Lower leg skin (tissue), 4 donors: Measurements from ENCODE around the gene KCNQ1OT1. TPM values are rescaled to one million over a fixed set of nuclear protein-coding genes. Genes with fewer than 3 reads are reported as not detected.

ENCODE experiments used
- DNase-seq, 2 donors: peaks; one replicate each; pipeline ENCODE4 v3.0.0-alpha.2; 2019; ENCODE audit warnings: low spot score in 2 of 2
- H3K4me3 ChIP-seq: fragments of 200-600 bp; sonication (generic); 2 replicates; pipeline ENCODE4 v1.5.1; 2017; ENCODE audit warnings: mild to moderate bottlenecking, low read depth; ENCODE audit not compliant: poor library complexity, severe bottlenecking
- POLR2A ChIP-seq, 2 donors: fragments of 450-650 bp; IDR thresholded peaks; one replicate each; pipeline ENCODE4 v1.6.1; 2016 to 2017; ENCODE audit warnings: antibody characterized with exemption in 2 of 2, mild to moderate bottlenecking in 1 of 2, moderate library complexity in 1 of 2
- WGBS, 2 donors: methylation state at CpG; one replicate each; pipeline ENCODE4 v1.1.5; 2018; 5-methylcytosine and 5-hydroxymethylcytosine counted together
- intact Hi-C: fragments of 100-400 bp; cut with DNase I; formaldehyde crosslinking; loops from one replicate; pipeline ENCODE4 v1.15.0; 2023; ENCODE audit warnings: low total_unique reads
- total RNA-seq, 4 donors: library from RNA; depleted of rRNA; stranded (reverse); fragments of >200 nt; gene quantifications; one replicate each; pipeline ENCODE4 v1.1.0, GENCODE V29; 2016
- TF ChIP-seq, protein P1 (sequence below), 3 donors: fragments of 450-650 bp; IDR thresholded peaks; one replicate each; pipeline ENCODE4 v1.5.1; 2016; ENCODE audit warnings: antibody characterized with exemption in 3 of 3, mild to moderate bottlenecking in 3 of 3, moderate library complexity in 2 of 3

KCNQ1OT1 gene
- total RNA-seq, 4 donors from 2014 or later: 0.63 to 1.8 (median 0.91) TPM

GRCh38 chr11:2578929-2579270 lies 120.9 kb downstream of the KCNQ1OT1 start:
- TF ChIP-seq, protein P1, sequence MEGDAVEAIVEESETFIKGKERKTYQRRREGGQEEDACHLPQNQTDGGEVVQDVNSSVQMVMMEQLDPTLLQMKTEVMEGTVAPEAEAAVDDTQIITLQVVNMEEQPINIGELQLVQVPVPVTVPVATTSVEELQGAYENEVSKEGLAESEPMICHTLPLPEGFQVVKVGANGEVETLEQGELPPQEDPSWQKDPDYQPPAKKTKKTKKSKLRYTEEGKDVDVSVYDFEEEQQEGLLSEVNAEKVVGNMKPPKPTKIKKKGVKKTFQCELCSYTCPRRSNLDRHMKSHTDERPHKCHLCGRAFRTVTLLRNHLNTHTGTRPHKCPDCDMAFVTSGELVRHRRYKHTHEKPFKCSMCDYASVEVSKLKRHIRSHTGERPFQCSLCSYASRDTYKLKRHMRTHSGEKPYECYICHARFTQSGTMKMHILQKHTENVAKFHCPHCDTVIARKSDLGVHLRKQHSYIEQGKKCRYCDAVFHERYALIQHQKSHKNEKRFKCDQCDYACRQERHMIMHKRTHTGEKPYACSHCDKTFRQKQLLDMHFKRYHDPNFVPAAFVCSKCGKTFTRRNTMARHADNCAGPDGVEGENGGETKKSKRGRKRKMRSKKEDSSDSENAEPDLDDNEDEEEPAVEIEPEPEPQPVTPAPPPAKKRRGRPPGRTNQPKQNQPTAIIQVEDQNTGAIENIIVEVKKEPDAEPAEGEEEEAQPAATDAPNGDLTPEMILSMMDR (IDR thresholded peaks at IDR 0.05): no peak
- TF ChIP-seq POLR2A (IDR thresholded peaks at IDR 0.05): no peak
- DNase-seq: no peak
- intact Hi-C loops: no loop called here
- no peak overlapping the region for H3K4me3 ChIP-seq
- 79 to 88% methylated on average over 7 of the region's 7 CpGs for WGBS, 2 donors

DNA sequence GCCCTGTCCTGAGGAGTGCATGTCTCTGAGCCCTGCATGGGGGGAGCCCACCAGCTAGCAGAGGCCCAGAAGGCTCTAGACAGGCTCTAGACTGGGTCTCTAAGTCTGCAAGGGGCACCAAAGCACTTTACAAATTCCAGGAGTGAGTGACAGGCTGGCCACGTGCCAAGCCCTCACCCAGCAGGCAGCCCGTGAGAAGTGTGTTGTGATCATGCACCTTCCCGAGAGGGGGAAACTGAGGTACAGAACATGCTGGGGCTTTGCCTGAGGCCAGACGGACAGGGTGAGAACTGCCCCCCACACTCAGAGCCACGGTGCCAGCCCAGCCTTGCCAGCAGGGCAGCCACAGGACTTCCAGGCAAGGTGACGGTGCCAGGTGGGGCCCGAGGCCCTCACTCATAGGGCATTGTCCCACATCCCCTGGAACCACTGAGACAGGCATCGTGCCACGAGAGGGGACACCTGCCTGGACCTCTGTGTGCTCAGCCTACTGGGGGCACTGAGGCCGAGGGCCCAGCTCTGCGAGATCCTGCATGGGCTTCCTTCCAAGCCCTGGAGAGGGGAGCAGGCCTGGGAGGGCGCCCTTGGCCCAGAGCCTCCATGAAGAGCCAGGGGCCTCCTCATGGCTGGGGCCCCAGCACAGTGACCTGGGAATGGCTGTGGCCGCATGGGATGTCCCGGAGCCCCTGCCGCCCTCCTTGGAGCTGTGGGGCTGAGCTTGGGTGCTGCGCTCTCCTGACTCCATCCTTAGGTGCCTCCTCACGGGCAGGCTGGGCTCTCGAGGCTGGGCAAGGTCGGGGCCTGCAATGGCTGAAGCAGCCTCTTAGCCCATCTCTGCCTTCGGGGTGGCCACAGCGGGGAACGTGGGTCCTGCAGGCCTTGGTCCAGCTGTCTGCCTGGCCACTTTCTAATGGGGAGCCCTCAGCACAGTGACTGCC lies 121.5 kb downstream of the KCNQ1OT1 start:
- DNase-seq: peak in 1 of 2 donors; percentile 81
- WGBS, 2 donors: 83 to 86% methylated on average over 15 to 19 of the region's 22 CpGs
- no peak overlapping the region for H3K4me3 ChIP-seq
- TF ChIP-seq, protein P1 (IDR thresholded peaks at IDR 0.05): no peak
- TF ChIP-seq POLR2A (IDR thresholded peaks at IDR 0.05): no peak
- intact Hi-C loops: no loop called here

- intact Hi-C loops: no loop called here
- H3K4me3 ChIP-seq: no peak overlapping the region
- TF ChIP-seq, protein P1 (IDR thresholded peaks at IDR 0.05): no peak
- TF ChIP-seq POLR2A (IDR thresholded peaks at IDR 0.05): no peak
- DNase-seq: peak in 1 of 2 donors; percentile 79
- 85 to 93% methylated on average over 24 to 28 of the region's 33 CpGs for WGBS, 2 donors
Measured at GRCh38 chr11:2577031-2577990, 122.5 kb downstream of the KCNQ1OT1 start.

GRCh38 chr11:2576549-2576948 lies 123.2 kb downstream of the KCNQ1OT1 start:
- peak in 1 of 2 donors; percentile 71 for DNase-seq
- intact Hi-C loops: no loop called here
- no peak for TF ChIP-seq POLR2A (IDR thresholded peaks at IDR 0.05)
- TF ChIP-seq, protein P1 (IDR thresholded peaks at IDR 0.05): no peak
- WGBS, 2 donors: 68 to 79% methylated on average over 12 to 15 of the region's 15 CpGs
- no peak overlapping the region for H3K4me3 ChIP-seq

DNA sequence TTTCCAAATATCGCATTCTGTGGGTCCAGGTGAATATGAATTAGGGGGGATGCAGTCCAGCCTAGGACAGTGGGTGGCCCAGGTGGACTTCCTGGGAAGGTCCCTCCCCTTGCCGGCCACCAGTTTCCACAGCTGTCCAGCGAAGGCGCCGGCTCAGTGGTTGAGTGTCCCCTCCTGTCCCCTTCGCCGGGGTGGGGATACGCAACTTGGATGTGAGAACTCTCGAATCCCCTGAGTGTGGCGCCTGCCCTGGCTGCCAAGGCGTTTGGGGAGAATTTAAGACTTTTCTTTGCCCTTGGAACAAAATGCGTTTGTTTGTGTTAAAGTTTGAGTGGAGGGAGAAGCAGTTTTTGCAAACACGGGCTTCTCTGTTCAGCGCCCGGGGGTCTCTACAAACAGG lies 123.7 kb downstream of the KCNQ1OT1 start:
- H3K4me3 ChIP-seq: no peak overlapping the region
- WGBS, 2 donors: 88 to 92% methylated on average over 15 of the region's 15 CpGs
- TF ChIP-seq, protein P1 (IDR thresholded peaks at IDR 0.05): no peak
- no peak for TF ChIP-seq POLR2A (IDR thresholded peaks at IDR 0.05)
- intact Hi-C loops: no loop called here
- DNase-seq: peak in 1 of 2 donors; percentile 83
